B cell (primary cell): ENCODE measurements around the gene DCAF6. TPM values are rescaled to one million over a fixed set of nuclear protein-coding genes. Genes with fewer than 3 reads are reported as not detected.

ENCODE experiments used
- ATAC-seq: fragments of 200-7000 bp; cut with Tn5 transposase; one replicate; pipeline ENCODE4 v1.10.0; 2021; ENCODE audit warnings: low read depth, mild to moderate bottlenecking, moderate number of reproducible peaks, moderate library complexity
- CTCF ChIA-PET: fragments of 350-600 bp; sonication (Branson Sonifier 250); formaldehyde crosslinking; loops from one replicate; lab custom pipeline; 2021; ENCODE audit warnings: antibody characterized with exemption, inconsistent platforms; lab: Charles Lee
- POLR2A ChIA-PET: fragments of 350-600 bp; sonication (Branson Sonifier 250); formaldehyde crosslinking; loops from one replicate; lab custom pipeline; 2021; ENCODE audit warnings: antibody characterized with exemption; lab: Charles Lee
- DNase-seq: peaks from one replicate; pipeline ENCODE4 v3.0.0; 2013
- H2AFZ ChIP-seq: 2 replicates; pipeline ENCODE4 v1.6.1; 2012; ENCODE audit warnings: mild to moderate bottlenecking, low read depth, low read length; ENCODE audit not compliant: insufficient read depth, poor library complexity, severe bottlenecking
- H3K27ac ChIP-seq, 2 donors: 1 replicate in 1 of 2; 2 replicates in 1 of 2; pipeline ENCODE4 v1.5.1; 2012 to 2013; ENCODE audit warnings: low read length in 2 of 2, mild to moderate bottlenecking in 2 of 2, moderate library complexity in 1 of 2
- H3K27me3 ChIP-seq, 4 experiments: fragments of 200-600 bp in 1 of 4; sonication (generic) in 1 of 4; replicated peaks in 1 of 4; 1 replicate in 2 of 4; 2 replicates in 2 of 4; pipeline versions ENCODE4 v1.6.1 to v1.7.0; 2013 to 2016; ENCODE audit warnings: low read length in 3 of 4, mild to moderate bottlenecking in 2 of 4, mixed read lengths in 1 of 4, moderate library complexity in 1 of 4; ENCODE audit not compliant: insufficient read depth in 4 of 4, control insufficient read depth in 3 of 4; ENCODE audit errors: control extremely low read depth in 1 of 4
- H3K36me3 ChIP-seq, 2 experiments: replicated peaks in 1 of 2; 1 replicate in 1 of 2; 2 replicates in 1 of 2; pipeline versions ENCODE4 v1.6.1 to v1.7.1; 2013; ENCODE audit warnings: low read length in 1 of 2; ENCODE audit not compliant: insufficient read depth in 2 of 2, control insufficient read depth in 1 of 2; ENCODE audit errors: control extremely low read depth in 1 of 2, extremely low read depth in 1 of 2
- H3K4me1 ChIP-seq, 2 donors: fragments of 200-600 bp in 1 of 2; sonication (generic) in 1 of 2; 1 replicate in 1 of 2; 2 replicates in 1 of 2; pipeline versions ENCODE4 v1.5.1 to v1.6.1; 2013 to 2017; ENCODE audit warnings: low read length in 2 of 2; ENCODE audit not compliant: control insufficient read depth in 2 of 2, insufficient read depth in 2 of 2
- H3K4me2 ChIP-seq: replicated peaks from 2 replicates; pipeline ENCODE3; 2012; ENCODE audit warnings: mild to moderate bottlenecking, low read depth, low read length; ENCODE audit not compliant: poor library complexity, severe bottlenecking
- H3K4me3 ChIP-seq, 5 experiments: fragments of 200-600 bp in 1 of 5; sonication (generic) in 1 of 5; 1 replicate in 3 of 5; 2 replicates in 2 of 5; pipeline versions ENCODE4 v1.5.1 to v1.7.0; 2011 to 2016; ENCODE audit warnings: low read length in 4 of 5, mild to moderate bottlenecking in 4 of 5, low read depth in 2 of 5, control low read depth in 1 of 5, moderate library complexity in 1 of 5; ENCODE audit not compliant: insufficient read depth in 1 of 5; ENCODE audit errors: control extremely low read depth in 1 of 5, extremely low read depth in 1 of 5
- H3K79me2 ChIP-seq: fragments of 200-600 bp; sonication (generic); one replicate; pipeline ENCODE4 v1.6.0; 2016; ENCODE audit warnings: low read length; ENCODE audit not compliant: control insufficient read depth, insufficient read depth
- H3K9ac ChIP-seq: fragments of 200-600 bp; sonication (generic); 2 replicates; pipeline ENCODE4 v1.6.1; 2017; ENCODE audit warnings: mild to moderate bottlenecking, low read length, moderate library complexity
- H3K9me3 ChIP-seq, 3 donors: one replicate each; pipeline versions ENCODE4 v1.6.1 to v1.7.1; 2013; ENCODE audit warnings: low read length in 2 of 3; ENCODE audit not compliant: control insufficient read depth in 2 of 3, insufficient read depth in 1 of 3; ENCODE audit errors: control extremely low read depth in 1 of 3
- H4K20me1 ChIP-seq: 2 replicates; pipeline ENCODE4 v1.6.0; 2012; ENCODE audit warnings: mild to moderate bottlenecking, low read length; ENCODE audit not compliant: insufficient read depth, control insufficient read depth, poor library complexity, severe bottlenecking
- H3K27ac Mint-ChIP-seq: one replicate; pipeline ENCODE4 v1.8.0; 2021; ENCODE audit warnings: mixed read lengths
- H3K27me3 Mint-ChIP-seq: one replicate; pipeline ENCODE4 v1.8.0; 2021; ENCODE audit warnings: mixed read lengths
- H3K4me1 Mint-ChIP-seq: one replicate; pipeline ENCODE4 v1.8.0; 2021; ENCODE audit warnings: mixed read lengths
- H3K4me3 Mint-ChIP-seq: one replicate; pipeline ENCODE4 v1.8.0; 2021; ENCODE audit warnings: mixed read lengths
- H3K9me3 Mint-ChIP-seq: one replicate; pipeline ENCODE4 v1.8.0; 2022; ENCODE audit warnings: mixed read lengths; ENCODE audit not compliant: insufficient read depth
- CTCF ChIP-seq: fragments of 200-600 bp; IDR thresholded peaks from one replicate; pipeline ENCODE4 v1.8.0; 2022; ENCODE audit warnings: antibody characterized with exemption, mild to moderate bottlenecking
- EZH2 ChIP-seq: IDR thresholded peaks from 2 replicates; pipeline ENCODE4 v1.6.1; 2012; ENCODE audit warnings: borderline replicate concordance, low read depth, mild to moderate bottlenecking, moderate library complexity, low read length; ENCODE audit not compliant: insufficient read depth, poor library complexity, severe bottlenecking
- WGBS: methylation state at CpG from one replicate; pipeline ENCODE4 v1.1.5; 2013; ENCODE audit warnings: missing lambda C conversion rate; ENCODE audit not compliant: insufficient coverage; 5-methylcytosine and 5-hydroxymethylcytosine counted together
- intact Hi-C: fragments of 100-400 bp; cut with micrococcal nuclease; formaldehyde crosslinking; loops from one replicate; pipeline ENCODE4 v1.10.0; 2022
- polyA plus RNA-seq: library from polyadenylated mRNA; depleted of rRNA; stranded (reverse); fragments of >200 nt; gene quantifications from 2 replicates; pipeline ENCODE4 v1.2.3, GENCODE V29; 2012
- total RNA-seq, 2 donors: library from RNA; stranded (reverse); fragments of 120-200 nt in 1 of 2; gene quantifications; 1 replicate in 1 of 2; 2 replicates in 1 of 2; pipeline versions ENCODE4 v1.2.3 to v1.2.4, GENCODE V29; 2013 to 2022

DCAF6 gene
- total and polyA plus RNA-seq, 2 donors (not counting 1 experiment from before 2014, with no cell fraction given): 17.5 to 40.4 TPM

- H3K36me3 ChIP-seq: peaks cover 0 to 3% of the 10 kb centered on the region in 2 experiments
- no peak for ATAC-seq
- Mint-ChIP-seq H3K4me1 (peaks cover 3% of the 10 kb centered on the region), H3K27ac (no peak overlapping the region), H3K4me3 (no peak overlapping the region), H3K27me3 (no peaks in the 10 kb centered on the region), H3K9me3 (no peaks in the 10 kb centered on the region)
- no peaks in the 10 kb centered on the region for H3K27me3 ChIP-seq
- H3K4me3 ChIP-seq: no peak overlapping the region
- H3K79me2 ChIP-seq: no peaks in the 10 kb centered on the region
- ChIA-PET POLR2A (no interaction called here), CTCF (no interaction called here)
- no peaks in the 10 kb centered on the region for H3K4me1 ChIP-seq
- no CpG with 5 or more reads among the region's 4 CpGs for WGBS
- TF ChIP-seq EZH2 (no peak), CTCF (no peak)
- H3K9ac ChIP-seq: no peak overlapping the region
- no peak overlapping the region for H3K4me2 ChIP-seq
- no peak for DNase-seq
- H2AFZ ChIP-seq: no peak overlapping the region
- intact Hi-C loops: no loop called here
- no peak overlapping the region for H3K27ac ChIP-seq
- H4K20me1 ChIP-seq: no peaks in the 10 kb centered on the region
- no peaks in the 10 kb centered on the region for H3K9me3 ChIP-seq
Measured at GRCh38 chr1:168031627-168032026, 95.1 kb downstream of the DCAF6 start.

- H3K27ac ChIP-seq: no peak overlapping the region
- H3K4me1 ChIP-seq: no peaks in the 10 kb centered on the region
- WGBS: no CpG with 5 or more reads among the region's 1 CpG
- Mint-ChIP-seq H3K9me3 (no peaks in the 10 kb centered on the region), H3K4me1 (peaks cover 3% of the 10 kb centered on the region), H3K4me3 (no peak overlapping the region), H3K27me3 (no peaks in the 10 kb centered on the region), H3K27ac (no peak overlapping the region)
- no peaks in the 10 kb centered on the region for H4K20me1 ChIP-seq
- intact Hi-C loops: no loop called here
- no peak overlapping the region for H3K4me2 ChIP-seq
- peaks cover 0 to 3% of the 10 kb centered on the region in 2 experiments for H3K36me3 ChIP-seq
- ATAC-seq (no peak), DNase-seq (no peak)
- POLR2A ChIA-PET: no interaction called here
- no peak overlapping the region for H3K9ac ChIP-seq
- H2AFZ ChIP-seq: no peak overlapping the region
- H3K4me3 ChIP-seq: no peak overlapping the region
- TF ChIP-seq EZH2: no peak
- CTCF ChIA-PET: no interaction called here
- H3K9me3 ChIP-seq: no peaks in the 10 kb centered on the region
- no peaks in the 10 kb centered on the region for H3K27me3 ChIP-seq
- H3K79me2 ChIP-seq: no peaks in the 10 kb centered on the region
Measured at GRCh38 chr1:168032029-168032428, 95.5 kb downstream of the DCAF6 start.
